GM19023 (cell line): ENCODE results near the gene HYPK.
"Not testable (repeated sequence)": the region's sequence is repeated elsewhere in the genome, so short reads cannot be mapped to it uniquely, and the experiment has no call there.

Experiments
- ATAC-seq: cut with Tn5 transposase; IDR thresholded peaks from one replicate; pipeline ENCODE4 v1.9.1; 2021; ENCODE audit warnings: mild to moderate bottlenecking, moderate library complexity; ENCODE audit not compliant: unreplicated experiment

HYPK gene

GRCh38 chr15:43832485-43832884 lies 32.1 kb downstream of the HYPK start:
- ATAC-seq = not testable (repeated sequence)

GRCh38 chr15:43845421-43845820 lies 45.0 kb downstream of the HYPK start:
- ATAC-seq = no peak

- ATAC-seq = no peak
Measured at GRCh38 chr15:43851251-43851650, 50.9 kb downstream of the HYPK start.

GRCh38 chr15:43852607-43853006 lies 52.2 kb downstream of the HYPK start:
- no peak for ATAC-seq
